GM12892 (cell line): Measurements from ENCODE around the gene PNN.

Experiments used
- POLR2A ChIP-seq: IDR thresholded peaks from 2 replicates; pipeline ENCODE4 v1.6.1; 2011; ENCODE audit warnings: low read depth, low read length, control low read depth
- POLR2AphosphoS5 ChIP-seq: IDR thresholded peaks from 2 replicates; pipeline ENCODE4 v1.6.1; 2011; ENCODE audit warnings: low read depth, low read length, control low read depth
- TAF1 ChIP-seq: IDR thresholded peaks from 2 replicates; pipeline ENCODE4 v1.6.1; 2011; ENCODE audit warnings: low read depth, mild to moderate bottlenecking, control low read depth, low read length, borderline replicate concordance

DNA sequence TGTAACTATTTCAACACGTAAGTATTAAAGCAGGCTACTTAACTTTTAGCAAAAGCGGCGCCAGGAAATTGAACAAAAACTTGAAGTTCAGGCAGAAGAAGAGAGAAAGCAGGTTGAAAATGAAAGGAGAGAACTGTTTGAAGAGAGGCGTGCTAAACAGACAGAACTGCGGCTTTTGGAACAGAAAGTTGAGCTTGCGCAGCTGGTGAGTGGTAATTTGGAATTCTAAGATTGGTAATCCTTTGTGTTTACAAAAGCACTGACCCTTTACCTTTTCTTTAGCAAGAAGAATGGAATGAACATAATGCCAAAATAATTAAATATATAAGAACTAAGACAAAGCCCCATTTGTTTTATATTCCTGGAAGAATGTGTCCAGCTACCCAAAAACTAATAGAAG is 4.0 kb downstream of the PNN start:
- TF ChIP-seq POLR2AphosphoS5: no peak
- TF ChIP-seq POLR2A: no peak
- no peak for TF ChIP-seq TAF1
